ENCODE data around the gene FAT1. TPM values are rescaled to one million over a fixed set of nuclear protein-coding genes. Genes with fewer than 3 reads are reported as not detected.
A peak's percentile ranks its signal among the peaks of the same experiment; 100 is the strongest.

Gene FAT1
- total RNA-seq, 2 donors from 2014 or later: 175 to 215 TPM

DNA sequence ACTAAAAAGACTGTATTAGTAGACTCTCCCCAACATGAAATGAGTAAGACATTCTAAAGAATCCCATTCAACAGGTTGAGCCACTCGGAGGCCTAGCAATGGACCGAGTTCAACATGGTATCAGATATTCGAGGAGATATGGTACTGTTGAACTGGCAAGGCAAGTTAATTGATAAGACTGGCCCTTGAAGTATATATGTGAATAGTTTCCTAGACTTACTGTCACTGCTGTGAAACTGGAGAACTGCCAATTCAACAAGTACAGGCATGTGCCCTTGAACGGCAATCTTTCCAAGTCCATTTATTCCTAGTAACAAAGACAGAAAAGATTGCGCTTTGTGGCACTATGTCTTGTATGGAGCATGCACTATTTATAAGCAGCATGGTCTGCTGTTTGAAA, 24.4 kb downstream of the FAT1 start:
- DNase-seq (ENCODE audit: low spot score): peak; percentile 60
- H3K4me1 ChIP-seq (replicated peaks): peaks cover 15% of the 10 kb centered on the region
- H3K4me3 ChIP-seq: no peak overlapping the region
- H3K36me3 ChIP-seq: no peaks in the 10 kb centered on the region
- H3K9me3 ChIP-seq: no peaks in the 10 kb centered on the region
- TF ChIP-seq POLR2A (IDR thresholded peaks at IDR 0.05) (no peak), CTCF (IDR thresholded peaks at IDR 0.05) (no peak), POLR2AphosphoS5 (IDR thresholded peaks at IDR 0.05) (peak; percentile 45)
- H3K27me3 ChIP-seq (replicated peaks; ENCODE audit: insufficient read depth): no peaks in the 10 kb centered on the region
- WGBS: 39% methylated on average over 5 of the region's 5 CpGs
- H3K27ac ChIP-seq: peak overlapping the region in 1 of 2 donors; percentile 64
- intact Hi-C loops (cut with DNase I): no loop called here

GRCh38 chr4:186698525-186698924, 25.1 kb downstream of the FAT1 start:
- Histone ChIP-seq H3K27ac (no peak overlapping the region), H3K9me3 (no peaks in the 10 kb centered on the region), H3K4me3 (no peak overlapping the region), H3K4me1 (replicated peaks) (peaks cover 15% of the 10 kb centered on the region), H3K36me3 (no peaks in the 10 kb centered on the region), H3K27me3 (replicated peaks; ENCODE audit: insufficient read depth) (no peaks in the 10 kb centered on the region)
- 88% methylated on average over 17 of the region's 17 CpGs for WGBS
- no peak for DNase-seq (ENCODE audit: low spot score)
- intact Hi-C loops (cut with DNase I): no loop called here
- TF ChIP-seq POLR2AphosphoS5 (IDR thresholded peaks at IDR 0.05): no peak
- TF ChIP-seq POLR2A (IDR thresholded peaks at IDR 0.05): no peak
- no peak for TF ChIP-seq CTCF (IDR thresholded peaks at IDR 0.05)

DNA sequence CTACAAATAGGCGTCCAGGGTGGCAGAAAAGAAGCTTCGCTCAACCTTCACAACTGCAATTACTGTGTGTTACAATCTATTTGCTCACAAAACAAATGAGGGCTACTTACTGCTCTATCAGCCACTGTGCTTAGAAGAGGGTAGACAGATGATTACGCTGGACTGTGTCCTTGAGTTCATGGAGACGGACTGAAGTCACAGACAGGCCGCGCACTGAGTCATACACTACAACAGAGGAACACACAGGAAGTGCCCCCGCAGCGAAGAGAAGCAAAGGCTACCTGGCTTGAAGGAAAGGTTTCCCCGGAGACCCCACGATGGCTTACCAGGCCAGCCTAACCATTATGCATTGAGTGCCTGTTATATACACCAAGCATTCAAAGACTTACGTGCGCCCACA, 25.6 kb downstream of the FAT1 start:
- 83% methylated on average over 11 of the region's 12 CpGs for WGBS
- intact Hi-C loops (cut with DNase I): no loop called here
- H3K4me1 ChIP-seq (replicated peaks): peaks cover 15% of the 10 kb centered on the region

GRCh38 chr4:186695392-186695791, 28.3 kb downstream of the FAT1 start:
- TF ChIP-seq POLR2A (IDR thresholded peaks at IDR 0.05): no peak
- no peak for TF ChIP-seq POLR2AphosphoS5 (IDR thresholded peaks at IDR 0.05)
- no peak for TF ChIP-seq CTCF (IDR thresholded peaks at IDR 0.05)
- H3K9me3 ChIP-seq: no peaks in the 10 kb centered on the region
- DNase-seq (ENCODE audit: low spot score): no peak
- H3K27me3 ChIP-seq (replicated peaks; ENCODE audit: insufficient read depth): no peaks in the 10 kb centered on the region
- H3K4me1 ChIP-seq (replicated peaks): no peaks in the 10 kb centered on the region
- no peak overlapping the region for H3K4me3 ChIP-seq
- intact Hi-C loops (cut with DNase I): no loop called here
- WGBS: 48% methylated on average over 4 of the region's 4 CpGs
- no peaks in the 10 kb centered on the region for H3K36me3 ChIP-seq
- H3K27ac ChIP-seq: no peak overlapping the region

More for the DNA sequence above, 25.6 kb downstream of the FAT1 start:
- no peak overlapping the region for H3K4me3 ChIP-seq
- no peak overlapping the region for H3K27ac ChIP-seq
- no peaks in the 10 kb centered on the region for H3K27me3 ChIP-seq (replicated peaks; ENCODE audit: insufficient read depth)
- H3K9me3 ChIP-seq: no peaks in the 10 kb centered on the region
- TF ChIP-seq POLR2AphosphoS5 (IDR thresholded peaks at IDR 0.05): no peak
- TF ChIP-seq CTCF (IDR thresholded peaks at IDR 0.05): no peak
- no peak for TF ChIP-seq POLR2A (IDR thresholded peaks at IDR 0.05)
- no peak for DNase-seq (ENCODE audit: low spot score)
- H3K36me3 ChIP-seq: no peaks in the 10 kb centered on the region

GRCh38 chr4:186693894-186694293, 29.8 kb downstream of the FAT1 start:
- TF ChIP-seq POLR2A (IDR thresholded peaks at IDR 0.05) (no peak), CTCF (IDR thresholded peaks at IDR 0.05) (no peak), POLR2AphosphoS5 (IDR thresholded peaks at IDR 0.05) (no peak)
- Histone ChIP-seq H3K4me1 (replicated peaks) (no peaks in the 10 kb centered on the region), H3K9me3 (no peaks in the 10 kb centered on the region), H3K27ac (no peak overlapping the region), H3K4me3 (no peak overlapping the region), H3K36me3 (no peaks in the 10 kb centered on the region), H3K27me3 (replicated peaks; ENCODE audit: insufficient read depth) (no peaks in the 10 kb centered on the region)
- intact Hi-C loops (cut with DNase I): no loop called here
- no peak for DNase-seq (ENCODE audit: low spot score)
- 89% methylated on average over 3 of the region's 3 CpGs for WGBS
